MV-4-11 (cell line): ENCODE measurements around the gene TRERF1.
A peak's percentile ranks its signal among the peaks of the same experiment; 100 is the strongest.
"Not testable (repeated sequence)": the region's sequence is repeated elsewhere in the genome, so short reads cannot be mapped to it uniquely, and the experiment has no call there.

Source experiments
- DNase-seq: peaks from one replicate; lab custom pipeline; 2025; lab: John Stamatoyannopoulos, UW

The TRERF1 gene

GRCh38 chr6:42450477-42451332 lies 1.0 kb downstream of the TRERF1 start:
- peak; percentile 32 for DNase-seq

- no peak for DNase-seq
These were observed 1.7 kb downstream of the TRERF1 start for GRCh38 chr6:42449917-42450476.

GRCh38 chr6:42448927-42449659 lies 2.6 kb downstream of the TRERF1 start:
- no peak for DNase-seq

- peak; percentile 6 for DNase-seq
These were observed 3.3 kb downstream of the TRERF1 start for GRCh38 chr6:42448391-42448790.

GRCh38 chr6:42446996-42447395 lies 4.7 kb downstream of the TRERF1 start:
- no peak for DNase-seq

GRCh38 chr6:42446370-42446769 lies 5.4 kb downstream of the TRERF1 start:
- DNase-seq, result no peak

- not testable (repeated sequence) for DNase-seq
These were observed 5.8 kb downstream of the TRERF1 start for GRCh38 chr6:42445955-42446354.

- no peak for DNase-seq
These were observed 8.2 kb downstream of the TRERF1 start for GRCh38 chr6:42443312-42444060.

GRCh38 chr6:42441697-42442081 lies 10.0 kb downstream of the TRERF1 start:
- DNase-seq, result no peak

DNA sequence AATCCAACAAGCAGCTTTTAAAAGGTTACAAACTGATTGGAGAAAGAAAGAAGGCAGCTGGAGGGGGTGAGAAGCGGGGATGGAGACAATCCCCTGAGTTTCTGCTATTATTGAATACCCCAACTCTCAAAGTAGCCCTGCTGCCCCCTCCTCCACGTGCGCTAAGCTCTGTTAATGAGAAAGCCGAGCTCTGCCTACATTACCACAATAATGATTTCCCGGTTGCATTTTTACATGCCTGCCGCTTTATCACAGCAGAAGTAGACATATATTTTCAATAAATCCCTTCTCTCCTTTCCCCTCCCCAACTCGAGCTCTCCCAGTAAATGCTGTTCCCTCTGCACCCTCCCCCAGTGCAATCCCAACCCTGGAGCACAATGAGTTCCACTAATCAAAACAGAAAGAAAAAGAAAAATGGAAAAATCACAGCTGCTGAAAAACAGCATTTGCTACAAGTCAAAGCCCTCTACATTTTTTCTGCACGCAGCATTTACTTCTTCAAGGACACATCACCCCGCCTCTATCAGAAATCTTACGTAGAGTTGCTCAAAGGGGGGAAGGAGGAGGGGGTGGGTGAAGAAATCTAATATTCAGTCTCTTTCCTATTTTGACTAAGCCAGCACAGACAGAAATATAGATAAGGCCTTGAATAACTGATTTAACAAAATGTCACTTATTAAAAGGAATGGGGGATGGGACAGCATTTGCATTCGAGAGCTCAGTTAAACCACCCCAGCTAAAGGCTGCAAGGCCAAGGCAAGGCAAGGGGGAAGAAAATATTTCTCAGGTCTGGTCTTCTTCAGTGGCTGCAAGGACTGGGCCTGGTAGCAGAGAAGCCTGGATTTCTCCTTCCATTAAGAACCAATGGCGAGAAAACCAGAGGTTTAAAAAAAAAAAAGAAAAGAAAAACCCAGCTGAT lies 10.7 kb downstream of the TRERF1 start:
- DNase-seq, result no peak

- DNase-seq, result no peak
These were observed 11.7 kb downstream of the TRERF1 start for GRCh38 chr6:42440027-42440426.

DNA sequence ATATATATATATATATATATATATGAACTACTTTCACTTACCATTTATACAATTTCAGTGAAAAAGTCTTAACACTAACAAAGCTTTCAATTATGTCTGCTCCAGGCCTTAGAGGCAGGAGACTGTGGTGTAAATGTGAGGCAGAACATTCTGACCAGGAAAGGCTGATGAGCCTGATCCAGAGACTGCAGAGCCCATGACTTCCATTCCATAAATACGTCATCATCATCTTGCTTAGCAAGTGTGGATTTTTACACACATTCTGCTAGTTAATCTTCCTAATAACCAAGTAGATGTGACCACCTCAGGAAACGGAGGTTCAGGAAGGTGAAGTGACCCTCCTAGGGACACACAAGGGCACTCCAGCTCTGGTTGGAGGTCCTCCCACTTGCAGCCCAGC lies 14.9 kb downstream of the TRERF1 start:
- DNase-seq, result no peak

- peak; percentile 24 for DNase-seq
These were observed 17.5 kb downstream of the TRERF1 start for GRCh38 chr6:42434237-42434636.

DNA sequence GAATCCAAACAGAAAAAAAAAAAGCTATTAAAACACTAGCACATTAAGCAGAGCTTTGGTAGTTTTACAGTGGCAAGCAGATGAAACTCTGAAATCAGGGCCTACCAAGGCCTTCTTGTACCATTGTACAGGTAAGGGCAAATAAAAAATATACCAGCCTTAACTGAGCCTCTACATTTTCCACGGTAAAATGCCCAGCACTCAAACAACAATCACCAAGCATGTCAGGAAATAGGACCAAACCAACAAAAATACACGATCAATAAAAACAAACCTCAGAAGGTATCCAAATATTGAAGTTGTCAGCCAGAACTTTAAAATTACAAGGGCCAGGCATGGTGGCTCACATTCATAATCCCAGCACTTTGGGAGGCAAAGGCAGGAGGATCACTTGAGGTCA lies 18.3 kb downstream of the TRERF1 start:
- no peak for DNase-seq

DNA sequence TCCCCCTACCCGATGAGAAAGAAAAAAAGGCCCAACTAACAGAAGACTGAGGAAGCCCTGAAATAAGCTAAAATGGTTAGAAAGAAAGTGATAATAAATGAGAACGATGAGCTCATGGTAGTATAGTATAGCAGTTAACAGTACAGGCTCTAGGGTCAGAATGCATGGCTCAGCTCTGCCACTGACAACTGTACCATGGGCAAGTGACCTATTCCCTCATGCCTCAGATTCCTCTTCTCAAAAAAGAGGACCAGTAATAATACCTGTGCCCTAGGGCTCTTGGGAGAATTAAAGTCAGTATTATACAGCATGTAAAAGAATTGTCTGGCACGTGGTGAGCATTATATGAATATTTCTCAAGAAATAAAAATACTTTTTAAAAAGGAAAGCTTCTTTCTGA lies 19.8 kb downstream of the TRERF1 start:
- no peak for DNase-seq

DNA sequence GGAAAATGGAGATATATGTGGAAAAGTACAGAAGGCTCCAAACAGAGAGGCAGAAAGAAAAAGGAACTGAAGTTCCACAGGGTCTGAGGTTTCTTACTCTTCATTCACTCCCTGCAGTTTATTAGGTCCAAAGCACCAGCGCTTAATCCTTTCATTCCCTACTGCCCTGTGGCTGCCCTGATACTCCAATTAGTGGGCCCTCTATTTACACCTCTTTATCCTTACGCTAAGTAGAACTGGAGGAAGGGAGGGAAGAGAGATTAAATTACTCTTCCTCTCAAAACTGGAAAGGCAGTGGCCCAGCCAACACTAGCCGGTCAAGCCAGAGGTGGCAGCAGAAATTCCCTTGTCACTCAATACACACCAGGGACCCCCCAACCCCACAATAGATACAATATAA lies 20.4 kb downstream of the TRERF1 start:
- DNase-seq, result no peak

GRCh38 chr6:42429836-42430235 lies 21.9 kb downstream of the TRERF1 start:
- no peak for DNase-seq

DNA sequence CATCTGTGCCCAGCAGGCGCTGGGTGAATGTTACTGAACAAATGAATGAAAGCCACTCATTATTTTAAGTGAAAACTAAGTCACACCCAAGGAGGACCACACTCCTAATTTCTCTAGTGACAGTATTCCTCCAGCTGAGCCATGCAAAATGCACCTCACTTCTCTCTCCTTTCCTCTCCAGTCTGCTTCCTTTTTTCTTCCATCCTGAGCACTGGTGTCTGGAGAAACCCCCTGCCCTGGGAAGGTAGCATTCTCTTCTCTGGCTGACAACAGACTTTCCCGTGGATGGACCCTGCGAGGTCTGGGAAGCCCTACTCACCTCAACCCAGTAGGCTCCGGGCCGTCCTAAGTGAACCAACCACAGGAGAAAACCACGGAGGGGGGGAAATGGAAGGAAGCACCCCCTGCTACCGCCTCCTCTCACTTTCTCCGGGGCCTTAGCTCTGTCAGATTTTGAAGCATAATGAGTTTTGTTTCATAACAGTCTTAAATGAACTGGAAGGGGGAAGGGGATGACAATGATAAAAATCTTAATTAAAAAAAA lies 22.6 kb downstream of the TRERF1 start:
- no peak for DNase-seq

GRCh38 chr6:42428326-42429041 lies 23.2 kb downstream of the TRERF1 start:
- no peak for DNase-seq

DNA sequence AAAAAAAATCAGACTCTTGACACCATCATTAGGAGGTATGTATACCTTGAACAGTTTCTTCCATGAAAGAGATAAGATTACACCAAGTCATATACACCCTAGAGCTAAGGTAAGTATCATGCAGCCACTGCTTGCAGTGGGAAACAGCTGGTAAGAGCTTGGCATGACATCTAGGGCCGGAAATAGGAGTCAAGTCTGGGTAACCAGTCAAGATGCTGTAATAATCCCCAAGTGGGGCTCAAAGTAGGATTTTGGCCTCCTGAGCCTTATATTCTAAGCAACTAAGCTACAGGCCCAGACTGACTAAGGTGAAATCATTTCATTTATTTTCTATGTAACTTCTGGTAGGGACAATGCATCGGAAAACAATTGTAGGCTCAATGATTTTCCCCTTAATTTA lies 23.9 kb downstream of the TRERF1 start:
- DNase-seq, result no peak
